Lower lobe of right lung (tissue), 2 donors: ENCODE results near the gene MRPS27. TPM values are rescaled to one million over a fixed set of nuclear protein-coding genes. Genes with fewer than 3 reads are reported as not detected.

Source experiments
- ATAC-seq, 2 donors: fragments of 200-7000 bp; cut with Tn5 transposase; one replicate each; pipeline ENCODE4 v1.9.1; 2020 to 2022; ENCODE audit warnings: mild to moderate bottlenecking in 2 of 2, moderate library complexity in 2 of 2
- DNase-seq: peaks from one replicate; pipeline ENCODE4 v3.0.0-alpha.2; 2020
- H3K27ac ChIP-seq: fragments of 200-600 bp; one replicate; pipeline ENCODE4 v1.8.0; 2022
- H3K27me3 ChIP-seq: fragments of 200-600 bp; one replicate; pipeline ENCODE4 v1.8.0; 2022; ENCODE audit warnings: low read depth
- H3K36me3 ChIP-seq: fragments of 200-600 bp; one replicate; pipeline ENCODE4 v1.8.0; 2022; ENCODE audit warnings: mild to moderate bottlenecking
- H3K4me1 ChIP-seq: fragments of 200-600 bp; one replicate; pipeline ENCODE4 v1.8.0; 2022
- H3K4me3 ChIP-seq: fragments of 200-600 bp; one replicate; pipeline ENCODE4 v1.8.0; 2022; ENCODE audit warnings: mild to moderate bottlenecking
- H3K9me3 ChIP-seq: fragments of 200-600 bp; one replicate; pipeline ENCODE4 v1.8.0; 2022
- CTCF ChIP-seq: fragments of 200-600 bp; IDR thresholded peaks from one replicate; pipeline ENCODE4 v1.8.0; 2022; ENCODE audit warnings: antibody characterized with exemption, mild to moderate bottlenecking
- intact Hi-C: fragments of 100-400 bp; cut with DNase I; formaldehyde crosslinking; loops from one replicate; pipeline ENCODE4 v1.11.0; 2022
- total RNA-seq: library from RNA; stranded (reverse); fragmentation: NEBNext Ultra II Directional; extraction: Animal tissue kit (Norgen Biotek cat#: 25700); gene quantifications from one replicate; pipeline ENCODE4 v1.2.1, GENCODE V29; 2021
- donor health status: DM: no; HTN: yes; CAD: no; lungs with severe emphysema.

MRPS27 gene
- total RNA-seq, 1 donor from 2014 or later: 35.1 TPM

- Histone ChIP-seq H3K4me3 (no peak overlapping the region), H3K9me3 (no peaks in the 10 kb centered on the region), H3K36me3 (peaks cover 24% of the 10 kb centered on the region), H3K4me1 (no peaks in the 10 kb centered on the region), H3K27me3 (no peaks in the 10 kb centered on the region), H3K27ac (no peak overlapping the region)
- no peak for DNase-seq
- ATAC-seq: no peak
- intact Hi-C loops: no loop called here
- no peak for TF ChIP-seq CTCF
Observed at GRCh38 chr5:72347801-72348308, 27.8 kb upstream of the MRPS27 start.

GRCh38 chr5:72346398-72346797 is 26.4 kb upstream of the MRPS27 start:
- intact Hi-C loops: no loop called here
- no peak for DNase-seq
- ATAC-seq: no peak
- Histone ChIP-seq H3K27ac (no peak overlapping the region), H3K4me1 (no peaks in the 10 kb centered on the region), H3K27me3 (no peaks in the 10 kb centered on the region), H3K36me3 (peaks cover 31% of the 10 kb centered on the region), H3K9me3 (no peaks in the 10 kb centered on the region), H3K4me3 (no peak overlapping the region)
- TF ChIP-seq CTCF: no peak

- Histone ChIP-seq H3K27me3 (no peaks in the 10 kb centered on the region), H3K4me3 (no peak overlapping the region), H3K9me3 (no peaks in the 10 kb centered on the region), H3K36me3 (peaks cover 55% of the 10 kb centered on the region), H3K27ac (no peak overlapping the region), H3K4me1 (no peaks in the 10 kb centered on the region)
- TF ChIP-seq CTCF: no peak
- ATAC-seq (no peak), DNase-seq (no peak)
- intact Hi-C loops: no loop called here
Observed at GRCh38 chr5:72338689-72339209, 18.7 kb upstream of the MRPS27 start.

GRCh38 chr5:72337159-72337558 is 17.1 kb upstream of the MRPS27 start:
- intact Hi-C loops: no loop called here
- no peaks in the 10 kb centered on the region for H3K4me1 ChIP-seq
- no peak overlapping the region for H3K4me3 ChIP-seq
- no peak overlapping the region for H3K27ac ChIP-seq
- DNase-seq (no peak), ATAC-seq (no peak)
- H3K27me3 ChIP-seq: no peaks in the 10 kb centered on the region
- no peaks in the 10 kb centered on the region for H3K9me3 ChIP-seq
- TF ChIP-seq CTCF: no peak
- peaks cover 49% of the 10 kb centered on the region for H3K36me3 ChIP-seq

GRCh38 chr5:72330712-72331111 is 10.7 kb upstream of the MRPS27 start:
- TF ChIP-seq CTCF: no peak
- H3K36me3 ChIP-seq: peaks cover 45% of the 10 kb centered on the region
- no peak overlapping the region for H3K27ac ChIP-seq
- no peaks in the 10 kb centered on the region for H3K9me3 ChIP-seq
- no peak for DNase-seq
- ATAC-seq: no peak
- intact Hi-C loops: no loop called here
- no peaks in the 10 kb centered on the region for H3K27me3 ChIP-seq
- no peak overlapping the region for H3K4me3 ChIP-seq
- H3K4me1 ChIP-seq: peaks cover 5% of the 10 kb centered on the region
